ENCODE data around the gene ZCCHC24.

ZCCHC24 gene

DNA sequence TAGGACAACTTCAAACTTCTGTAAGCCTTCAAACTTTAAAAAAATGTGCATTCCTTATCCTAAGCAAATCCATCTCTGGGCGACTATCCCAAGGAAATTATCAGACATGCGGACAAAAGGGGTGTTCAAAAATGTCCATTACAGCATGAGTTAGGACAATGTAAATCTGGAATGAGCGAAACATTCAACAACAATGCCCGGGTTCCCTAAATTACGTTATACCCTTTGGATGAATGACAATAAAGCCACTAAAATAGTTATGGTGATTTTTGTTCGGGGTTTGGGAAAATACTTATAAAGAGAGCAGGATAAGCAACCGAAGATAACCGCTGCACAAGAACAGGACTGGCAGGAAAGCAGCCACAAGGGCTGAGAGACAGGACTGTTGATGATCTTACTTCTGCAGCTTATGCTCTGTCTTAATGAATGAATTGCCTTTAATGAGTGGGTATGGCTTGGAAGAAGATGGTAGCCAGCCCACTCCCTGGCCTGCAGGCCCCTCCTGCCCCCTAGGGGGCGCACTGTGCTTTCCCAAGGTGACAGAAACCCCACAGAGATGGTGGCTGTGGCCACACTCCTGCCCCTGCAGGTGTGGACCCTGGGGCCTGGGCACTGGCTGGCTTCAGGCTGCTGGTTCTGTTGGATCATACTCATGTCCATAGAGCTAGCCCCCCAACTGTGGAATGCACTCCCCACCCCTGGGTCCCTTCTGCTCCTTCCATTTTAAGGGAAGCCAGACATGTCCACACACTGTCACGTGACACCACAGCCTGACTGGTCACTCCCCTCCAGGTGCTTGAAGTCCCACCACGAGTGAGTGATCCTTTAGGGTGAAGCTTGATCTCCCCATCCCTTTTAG lies 45.0 kb downstream of the ZCCHC24 start:
- peak; percentile 14 to 15 for DNase-seq (ENCODE audit: low read depth in 2 of 2, low spot score in 1 of 2)

DNA sequence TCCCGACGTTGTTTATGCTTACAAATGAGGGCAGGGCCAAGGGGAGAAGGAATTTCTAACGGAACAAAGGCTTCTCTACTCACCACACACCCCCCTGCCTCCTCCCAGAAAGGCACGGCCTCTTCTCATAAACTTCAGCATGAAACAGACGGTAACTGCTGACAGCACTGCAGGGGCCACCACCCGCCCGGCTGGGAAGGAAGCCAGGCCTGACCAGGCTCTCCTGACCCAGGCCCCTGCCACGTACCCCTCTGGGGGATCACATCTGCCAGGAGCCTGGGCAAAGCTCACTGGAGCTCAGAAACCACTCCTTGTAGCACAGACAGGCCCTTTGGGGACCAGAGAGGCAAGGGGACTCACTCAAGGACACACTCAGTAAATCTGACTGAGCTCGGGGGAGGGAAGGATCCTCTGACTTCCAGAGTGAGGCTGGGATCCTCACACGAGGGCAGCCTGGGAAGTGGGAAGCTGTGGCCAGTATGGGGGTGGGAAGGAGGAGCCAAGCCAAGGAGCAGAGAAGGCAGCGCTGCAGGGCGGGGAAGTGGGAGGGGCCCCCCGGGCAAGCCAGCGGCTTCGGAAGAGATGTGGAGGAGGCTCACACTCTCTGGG lies 46.1 kb downstream of the ZCCHC24 start:
- DNase-seq (ENCODE audit: low read depth in 2 of 2, low spot score in 1 of 2) = no peak

DNA sequence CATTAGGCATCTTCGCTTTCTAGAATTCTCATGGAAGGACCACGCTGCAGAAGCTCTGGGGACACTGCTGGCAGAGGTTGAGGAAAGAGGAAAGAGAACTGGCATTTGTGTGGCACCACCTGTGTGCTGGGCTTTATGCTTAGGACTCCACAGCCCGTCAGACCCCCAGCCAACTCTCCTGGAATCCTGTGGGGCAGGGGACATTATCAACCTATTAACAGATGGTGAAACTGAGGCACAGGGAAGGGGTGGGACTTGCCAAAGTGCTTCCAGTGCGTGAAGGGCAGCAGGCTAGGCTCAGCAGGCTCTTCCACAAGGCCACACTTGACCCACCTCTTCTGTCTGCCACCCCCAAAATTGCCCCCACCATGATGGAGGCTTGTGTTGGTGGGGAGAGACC lies 46.8 kb downstream of the ZCCHC24 start:
- DNase-seq (ENCODE audit: low read depth in 2 of 2, low spot score in 1 of 2) = no peak

DNA sequence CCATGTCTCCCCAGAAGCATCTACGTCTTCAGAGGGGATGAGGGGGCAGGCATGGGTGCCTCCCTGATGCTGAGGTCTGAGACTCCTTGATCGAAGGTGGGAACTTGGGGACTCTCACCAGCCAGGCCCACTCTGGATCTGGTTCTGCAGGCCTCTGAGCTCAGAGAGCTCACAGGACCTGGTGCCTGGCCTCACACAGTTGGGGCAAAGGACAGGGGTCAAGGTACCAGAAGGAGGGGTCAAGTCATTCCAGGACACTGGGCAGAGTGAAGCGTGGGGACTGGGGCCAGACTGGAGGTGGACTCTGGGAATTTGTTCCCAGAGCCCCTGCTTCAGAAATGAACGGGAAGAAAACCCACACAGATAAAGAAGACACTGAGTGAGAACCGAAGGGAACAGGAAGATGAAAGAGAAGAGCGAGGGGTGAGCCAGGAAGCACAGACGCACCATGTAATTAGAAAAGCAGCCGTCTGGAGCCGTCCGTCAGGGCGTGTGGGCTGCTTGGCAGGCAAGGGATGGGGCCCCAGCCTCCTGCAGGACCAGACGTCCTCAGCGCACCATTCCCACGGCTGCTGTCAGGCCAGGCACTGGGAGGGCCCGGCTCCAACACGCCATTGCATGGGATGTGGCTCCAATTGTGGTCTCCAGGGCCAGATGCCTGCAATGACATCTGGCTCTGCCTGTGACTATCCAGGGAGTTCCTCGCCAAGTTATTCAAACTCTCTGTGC lies 47.7 kb downstream of the ZCCHC24 start:
- DNase-seq (ENCODE audit: low read depth in 2 of 2, low spot score in 1 of 2) = no peak

DNA sequence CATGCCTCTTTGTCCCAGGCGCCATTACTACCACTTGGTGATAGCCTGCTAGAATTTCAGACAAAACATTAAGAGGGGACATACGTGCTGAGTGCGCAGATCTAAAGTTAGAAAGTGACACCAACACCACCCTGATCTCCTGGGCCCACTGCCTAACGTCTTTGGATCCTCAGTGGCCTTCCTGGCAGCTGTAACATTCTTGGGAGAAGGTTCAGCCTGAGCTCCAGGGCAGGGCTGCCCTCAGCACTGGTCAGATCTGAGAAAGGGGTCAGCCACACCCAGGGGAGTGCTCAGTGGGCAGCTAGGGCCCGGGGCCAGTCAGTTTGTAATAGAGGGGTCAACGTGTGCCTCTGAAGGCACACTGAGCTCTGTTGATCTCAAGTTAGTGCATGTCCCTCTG lies 48.4 kb downstream of the ZCCHC24 start:
- DNase-seq (ENCODE audit: low read depth in 2 of 2, low spot score in 1 of 2) = no peak

DNA sequence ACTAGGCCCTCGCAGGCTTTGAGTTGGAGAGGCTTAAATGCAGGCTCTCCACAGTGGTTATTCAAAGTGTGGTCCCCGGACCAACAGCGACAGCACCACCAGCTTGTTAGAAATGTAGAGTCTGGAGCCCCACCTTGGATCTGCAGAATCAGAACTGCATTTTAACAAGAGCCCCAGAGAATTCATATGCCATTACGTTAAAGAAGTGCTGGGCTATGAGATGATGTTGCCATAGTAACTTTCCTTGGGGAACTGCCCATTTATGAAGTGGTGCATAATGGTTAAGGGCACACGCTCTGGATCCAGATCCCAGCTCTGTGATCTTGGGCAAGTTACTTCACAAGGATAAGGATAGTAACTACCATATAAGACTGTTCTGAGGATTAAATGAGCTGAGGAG lies 48.9 kb downstream of the ZCCHC24 start:
- DNase-seq (ENCODE audit: low read depth in 2 of 2, low spot score in 1 of 2) = no peak

DNA sequence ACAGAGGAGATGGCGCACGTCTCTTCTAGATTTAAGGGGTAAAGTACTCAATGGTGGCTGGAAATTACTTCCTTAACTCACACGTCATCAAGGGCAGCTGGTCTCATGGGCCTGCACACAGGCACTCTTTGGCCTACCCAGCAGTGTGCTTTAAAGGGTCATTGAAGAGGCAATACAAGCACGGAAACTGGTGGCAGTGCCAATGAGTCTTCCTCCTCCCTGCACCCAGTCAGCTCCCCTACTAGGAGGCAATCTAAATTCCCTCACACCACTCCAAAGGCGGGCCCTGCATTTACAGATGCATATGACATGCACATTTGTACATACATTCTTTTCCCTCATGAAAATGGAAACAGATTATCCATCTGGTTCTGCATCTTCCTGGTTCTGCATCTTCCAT lies 50.8 kb downstream of the ZCCHC24 start:
- DNase-seq (ENCODE audit: low read depth in 2 of 2, low spot score in 1 of 2) = no peak

DNA sequence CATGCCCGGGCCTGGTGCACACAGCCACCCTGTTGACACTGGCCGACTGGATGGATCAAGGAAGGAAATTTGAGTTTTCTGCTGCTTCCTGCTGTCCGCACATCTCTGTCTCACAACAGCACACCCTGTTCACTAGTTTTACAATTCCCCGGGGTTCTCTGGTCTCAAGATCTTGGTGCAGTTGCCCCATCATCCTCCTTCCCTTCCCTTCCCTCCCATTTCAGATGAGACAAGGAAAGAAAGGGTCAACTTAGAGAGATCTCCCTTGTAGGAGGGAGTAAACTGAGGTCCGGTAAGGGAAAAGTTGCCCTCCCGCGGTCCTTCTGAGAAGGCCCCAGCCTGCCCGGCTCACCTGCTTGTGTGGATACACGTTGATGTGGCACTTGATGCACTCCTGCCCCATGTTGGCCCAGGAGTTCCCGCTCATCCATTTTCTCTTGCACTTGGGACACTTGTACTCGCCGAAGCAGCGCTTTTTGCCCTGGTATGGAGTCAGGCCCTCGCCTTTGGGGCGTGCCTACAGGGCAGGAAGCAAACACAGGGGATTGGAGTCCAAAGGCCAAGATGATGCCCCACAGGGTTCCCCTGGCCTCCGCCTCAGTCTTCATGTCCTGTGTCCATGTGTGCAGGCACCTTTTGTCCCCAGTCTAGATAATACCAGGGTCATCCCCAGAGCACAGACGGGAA lies 51.4 kb downstream of the ZCCHC24 start:
- DNase-seq (ENCODE audit: low read depth in 2 of 2, low spot score in 1 of 2) = no peak

DNA sequence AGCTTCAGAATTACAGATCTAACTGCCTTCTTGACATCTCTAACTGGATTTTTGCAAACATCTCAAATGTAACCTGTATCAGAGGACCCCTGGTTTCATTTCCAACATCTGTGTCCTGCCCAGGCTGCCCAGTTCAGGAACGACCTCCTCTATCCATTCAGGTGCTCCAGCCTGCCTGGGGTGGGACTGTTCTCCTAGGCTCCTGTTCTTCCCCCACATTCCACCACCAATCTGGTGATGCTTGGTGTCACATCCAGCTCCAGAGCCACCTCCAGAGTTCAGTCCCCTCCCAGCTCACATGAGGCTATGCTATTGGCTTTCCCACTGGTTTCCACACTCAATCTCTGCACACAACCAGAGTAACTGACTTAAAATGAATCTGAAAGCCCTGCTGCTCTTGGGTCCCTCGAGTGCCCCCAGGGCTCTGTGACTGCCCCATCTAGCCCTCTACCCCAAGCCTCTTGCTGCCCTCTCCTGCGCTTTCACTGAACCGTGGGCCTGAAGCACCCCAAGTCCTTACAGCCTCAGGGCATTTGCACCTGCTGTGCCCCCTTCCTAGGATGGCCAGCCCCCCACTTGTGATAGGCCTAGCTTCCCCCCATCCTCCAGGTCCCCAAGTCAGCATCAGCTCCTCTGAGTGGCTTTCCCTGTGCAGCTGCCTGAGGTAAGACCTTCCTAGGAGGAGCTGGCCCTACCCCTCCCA lies 52.1 kb downstream of the ZCCHC24 start:
- DNase-seq (ENCODE audit: low read depth in 2 of 2, low spot score in 1 of 2) = no peak

DNA sequence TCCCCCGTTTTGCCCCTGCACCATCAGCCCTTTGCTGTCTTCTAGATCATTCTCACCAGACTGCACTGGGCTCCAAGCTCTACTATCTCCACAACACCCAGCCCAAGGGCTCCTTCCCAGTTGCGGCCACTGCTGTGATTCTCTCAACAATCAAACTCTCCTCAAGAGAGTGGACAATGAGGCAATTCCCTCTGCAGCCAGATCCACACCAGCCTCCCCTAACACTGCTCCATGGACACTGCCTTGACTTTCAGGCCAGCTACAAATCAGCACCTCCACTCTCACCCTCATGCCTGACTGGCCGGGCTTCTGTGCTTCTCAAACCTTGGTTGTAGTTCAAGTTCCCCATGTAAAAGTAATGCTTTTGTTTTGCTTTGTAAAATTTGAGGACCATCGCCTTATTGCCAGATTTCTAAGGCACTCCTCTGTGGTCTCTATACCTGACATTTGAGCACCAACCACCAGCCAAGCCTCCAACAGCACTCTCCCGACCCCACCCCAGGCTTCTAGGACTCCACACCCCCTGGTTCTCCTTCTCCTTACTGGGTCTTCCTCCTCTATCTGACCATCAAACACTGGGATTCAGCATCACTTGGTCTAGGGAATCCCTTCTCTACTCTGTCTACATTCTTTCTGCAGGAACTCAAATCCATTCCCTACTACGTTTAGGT lies 52.8 kb downstream of the ZCCHC24 start:
- no peak for DNase-seq (ENCODE audit: low read depth in 2 of 2, low spot score in 1 of 2)

DNA sequence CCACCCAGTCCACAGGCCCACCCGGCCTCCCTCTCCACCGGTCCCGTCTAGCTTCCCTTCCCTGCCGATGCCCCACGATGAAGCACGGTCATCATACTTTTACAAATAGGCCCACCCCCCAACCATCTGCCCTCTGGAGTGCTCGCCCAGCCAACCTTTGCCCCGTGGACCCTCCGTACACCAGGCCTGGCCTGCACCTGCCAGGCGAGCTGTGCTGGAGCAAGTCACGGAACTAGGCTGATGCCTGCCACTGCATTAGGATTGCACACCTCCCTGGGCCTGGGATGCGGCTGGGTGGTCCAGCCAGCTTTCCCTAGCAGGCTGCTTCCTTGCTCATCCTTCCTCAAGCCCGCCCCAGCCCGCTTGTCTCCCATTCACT lies 53.4 kb downstream of the ZCCHC24 start:
- no peak for DNase-seq (ENCODE audit: low read depth in 2 of 2, low spot score in 1 of 2)

DNA sequence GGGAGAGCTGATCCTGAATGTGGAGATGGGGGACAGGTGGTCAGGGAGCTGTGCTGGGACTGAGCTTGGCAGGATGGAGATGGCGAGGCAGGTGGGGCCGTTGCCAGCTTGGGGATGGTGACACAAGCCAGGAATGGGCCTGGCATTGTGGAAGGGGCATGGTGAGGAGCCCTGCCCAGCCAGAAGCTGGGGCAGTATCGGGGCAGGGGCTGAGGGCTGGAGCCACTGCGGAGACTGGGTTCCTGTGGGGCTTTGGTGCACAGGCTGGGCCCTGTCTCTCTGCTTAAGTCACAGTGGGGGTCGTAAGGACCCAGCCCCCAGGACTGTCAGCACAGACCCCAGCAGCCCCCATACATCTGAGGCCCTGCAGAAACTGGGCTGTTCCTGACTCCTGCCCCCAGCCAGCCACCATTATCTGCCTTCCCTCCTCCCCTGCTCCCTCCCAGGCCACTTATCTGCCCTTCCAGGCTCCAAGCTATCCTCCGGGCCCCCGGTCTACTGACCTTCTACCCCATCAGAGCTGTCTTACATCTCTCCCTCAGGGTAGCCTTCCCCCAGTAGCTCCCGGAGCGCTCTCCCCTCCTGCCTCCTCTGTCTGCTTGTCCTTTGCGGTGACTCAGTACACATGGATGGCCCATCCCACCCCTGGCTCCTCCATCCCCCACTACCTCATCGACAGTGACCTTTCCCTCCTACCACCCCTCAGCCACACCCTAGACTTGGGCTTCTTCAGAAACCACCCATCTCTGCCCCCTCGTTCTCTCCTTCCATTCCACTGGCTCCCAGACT lies 54.0 kb downstream of the ZCCHC24 start:
- DNase-seq (ENCODE audit: low read depth in 2 of 2, low spot score in 1 of 2) = no peak

DNA sequence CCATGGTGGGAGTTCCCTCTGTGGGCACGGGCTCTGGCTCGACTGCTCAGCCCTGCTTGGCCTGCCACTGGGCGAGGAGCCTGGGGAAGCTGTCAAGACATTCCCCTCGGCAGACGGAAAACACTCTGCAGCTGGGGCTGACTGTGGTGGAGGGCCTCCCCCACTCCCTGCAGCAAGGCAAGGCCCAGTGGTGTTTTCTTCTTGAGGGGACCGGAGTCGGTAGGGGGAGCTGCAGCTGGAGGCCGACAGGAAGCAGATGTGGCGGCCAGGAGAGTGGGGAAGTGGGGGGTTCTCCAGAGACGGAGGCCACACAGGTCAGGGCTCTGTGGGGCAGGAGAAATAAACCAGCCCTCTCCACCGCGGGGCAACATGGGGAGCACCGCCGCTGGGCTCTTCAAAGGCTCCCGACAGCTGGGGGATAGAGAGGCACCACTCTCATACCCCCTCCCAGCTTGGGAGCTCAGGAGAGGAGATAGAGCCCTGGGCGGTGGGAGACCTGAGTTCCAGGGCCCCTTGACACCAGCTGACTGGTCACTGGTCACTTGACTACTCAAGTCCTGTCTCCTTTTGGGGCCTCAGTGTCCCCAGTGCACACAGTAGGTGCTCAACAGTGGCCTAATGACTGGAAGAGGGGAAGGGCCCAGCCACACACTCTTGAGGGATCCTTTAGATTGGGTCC lies 54.7 kb downstream of the ZCCHC24 start:
- no peak for DNase-seq (ENCODE audit: low read depth in 2 of 2, low spot score in 1 of 2)

DNA sequence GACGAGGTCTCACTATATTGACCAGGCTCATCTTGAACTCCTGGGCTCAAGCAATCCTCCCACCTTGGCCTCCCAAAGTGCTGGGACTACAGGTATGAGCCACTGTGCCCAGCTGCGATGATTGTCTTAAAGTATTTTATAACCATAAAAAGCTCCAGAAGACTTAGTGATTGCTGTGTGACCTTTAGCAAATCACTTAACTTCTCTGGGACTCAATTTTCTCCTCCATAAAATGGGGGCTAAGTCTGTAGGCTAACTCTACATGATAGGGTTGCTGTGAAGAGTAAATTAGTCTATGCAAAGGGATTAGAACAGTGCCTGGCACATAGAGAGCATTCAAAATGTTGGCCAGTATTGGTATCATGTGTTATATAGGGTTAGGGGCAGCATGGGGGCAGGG lies 55.4 kb downstream of the ZCCHC24 start:
- no peak for DNase-seq (ENCODE audit: low read depth in 2 of 2, low spot score in 1 of 2)

DNA sequence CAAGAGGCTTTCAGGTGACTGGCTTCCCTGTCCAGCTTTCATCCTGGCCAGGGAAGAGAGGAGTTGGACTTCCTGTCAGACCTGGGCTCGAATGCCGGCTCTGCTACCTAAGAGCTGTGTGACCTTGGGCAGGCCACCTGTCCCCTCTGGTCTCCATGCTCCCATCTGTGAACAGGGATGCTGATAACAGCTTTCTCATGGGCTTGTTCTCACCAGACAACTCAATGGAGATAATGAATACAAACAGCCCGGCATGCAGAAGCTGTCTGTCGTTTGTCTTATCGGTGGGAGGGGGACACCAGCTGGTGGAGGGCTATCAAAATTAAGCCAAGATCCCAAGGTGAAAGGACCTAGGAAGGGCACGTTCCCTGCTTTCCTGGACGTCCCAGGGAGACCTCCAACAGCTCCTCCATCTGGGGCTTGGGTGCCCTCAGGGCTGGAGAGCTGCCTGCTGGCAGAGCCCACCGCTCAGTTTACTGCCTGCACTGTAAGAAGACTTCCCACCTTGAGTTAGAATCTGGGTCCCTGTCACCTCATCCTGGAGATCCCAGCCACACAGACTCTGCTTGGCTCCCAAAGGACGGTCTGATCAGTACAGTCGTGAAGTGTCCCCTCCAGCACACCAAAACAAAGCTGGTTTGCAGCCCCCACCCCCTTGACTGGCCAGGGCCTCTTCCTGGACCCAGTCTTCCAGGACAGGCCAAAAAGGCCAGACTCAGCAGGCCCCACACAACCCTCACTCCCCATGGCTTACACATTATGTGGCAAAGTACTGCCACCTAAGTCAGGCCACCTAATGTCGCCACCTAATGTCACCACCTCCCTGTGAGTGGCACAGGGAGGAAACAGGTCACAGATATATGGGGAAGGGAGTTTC lies 57.2 kb downstream of the ZCCHC24 start:
- no peak for DNase-seq (ENCODE audit: low read depth in 2 of 2, low spot score in 1 of 2)

DNA sequence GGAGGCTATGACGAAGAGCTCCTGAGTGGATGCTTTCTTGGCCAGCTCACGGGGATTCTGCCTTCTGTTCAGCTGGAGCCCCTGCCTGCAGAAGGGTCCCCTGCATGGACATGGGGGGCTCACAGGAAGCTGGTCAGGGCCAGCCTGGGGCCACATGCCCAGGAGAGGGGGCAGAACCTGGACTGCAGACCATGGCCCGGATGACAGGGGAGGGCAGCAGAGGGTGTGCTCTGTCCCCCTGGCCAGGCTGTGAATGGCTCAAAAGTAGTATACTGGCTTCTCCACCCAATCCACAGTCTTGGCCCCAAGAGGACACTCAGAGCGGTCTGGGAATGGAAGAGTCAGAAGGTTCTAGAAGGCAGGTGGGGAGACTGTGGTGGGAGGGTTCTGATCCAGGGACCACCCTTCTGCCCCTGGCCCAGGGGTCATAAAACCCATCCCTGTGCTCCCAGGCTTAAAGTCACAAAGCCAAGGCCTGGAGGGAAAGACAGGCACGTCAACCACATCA lies 57.9 kb downstream of the ZCCHC24 start:
- DNase-seq (ENCODE audit: low read depth in 2 of 2, low spot score in 1 of 2) = no peak

DNA sequence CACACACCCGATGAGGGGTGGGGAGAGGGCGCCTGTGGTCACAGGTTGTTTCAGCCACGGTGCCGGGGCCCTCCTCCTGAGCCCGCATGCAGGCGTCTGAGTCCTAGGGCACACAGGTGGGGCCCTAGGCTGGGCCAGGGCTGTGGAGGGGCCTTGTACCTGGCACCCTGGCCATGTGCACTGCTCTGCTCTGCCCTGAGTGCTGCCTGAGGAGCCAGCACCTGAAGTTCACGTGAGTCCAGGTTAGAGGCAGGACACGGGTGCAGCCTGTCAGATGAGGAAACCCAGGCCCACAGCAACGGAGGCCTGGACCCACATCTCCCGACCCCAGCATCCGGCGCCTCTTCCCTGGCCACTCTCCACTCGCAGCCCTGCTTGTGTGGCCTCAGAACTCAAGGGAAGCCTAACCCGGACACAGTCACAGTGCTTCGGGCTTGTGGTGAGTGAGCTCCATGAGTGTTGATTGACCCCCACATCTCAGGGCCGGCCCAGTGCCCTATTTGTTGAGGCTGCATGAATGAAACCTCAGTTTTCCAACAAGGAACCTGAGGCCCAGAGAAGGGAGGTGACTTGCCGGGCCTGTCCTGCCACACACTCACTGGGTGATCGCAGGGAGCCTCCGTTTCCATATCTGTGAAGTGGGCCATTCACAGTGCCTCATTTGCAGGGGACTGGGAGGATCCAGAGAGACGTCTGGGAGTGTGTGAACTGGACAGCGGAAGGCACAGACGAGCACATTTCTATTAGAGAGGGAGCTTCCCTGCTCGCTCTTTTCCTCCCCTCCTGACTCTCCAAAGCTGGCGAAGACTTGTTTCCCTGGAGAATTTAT lies 58.6 kb downstream of the ZCCHC24 start:
- DNase-seq (ENCODE audit: low read depth in 2 of 2, low spot score in 1 of 2) = no peak

Data from stimulated activated CD8-positive, alpha-beta memory T cell treated with anti-CD3 and anti-CD28 coated beads, Interleukin-4, amount 100 ng/mL, for 4 hours (primary cell).